Measurements from ENCODE around the gene GRM7.

GRM7 gene

GRCh38 chr3:6860954-6861624 is at the start of gene GRM7:
Gene GRM7, plus strand, starts transcription at chr3:6861115.
- no peaks in the 10 kb centered on the region for H3K36me3 ChIP-seq (ENCODE audit: control insufficient read depth in 2 of 2, insufficient read depth in 1 of 2, low read length in 2 of 2)
- H3K9me3 ChIP-seq (ENCODE audit: control insufficient read depth, insufficient read depth, low read depth, low read length), result no peaks in the 10 kb centered on the region
- no peak for TF ChIP-seq ZNF792 (tag by site-specific recombination; IDR thresholded peaks at IDR 0.05)
- no peak for TF ChIP-seq ZNF747 (tag by site-specific recombination; IDR thresholded peaks at IDR 0.05)
- TF ChIP-seq, protein P1, sequence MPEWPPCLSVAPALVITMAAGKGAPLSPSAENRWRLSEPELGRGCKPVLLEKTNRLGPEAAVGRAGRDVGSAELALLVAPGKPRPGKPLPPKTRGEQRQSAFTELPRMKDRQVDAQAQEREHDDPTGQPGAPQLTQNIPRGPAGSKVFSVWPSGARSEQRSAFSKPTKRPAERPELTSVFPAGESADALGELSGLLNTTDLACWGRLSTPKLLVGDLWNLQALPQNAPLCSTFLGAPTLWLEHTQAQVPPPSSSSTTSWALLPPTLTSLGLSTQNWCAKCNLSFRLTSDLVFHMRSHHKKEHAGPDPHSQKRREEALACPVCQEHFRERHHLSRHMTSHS (tag by site-specific recombination; IDR thresholded peaks at IDR 0.05), result no peak
- TF ChIP-seq OSR2 (tag by site-specific recombination; IDR thresholded peaks at IDR 0.05), result no peak
- TF ChIP-seq, protein P2, sequence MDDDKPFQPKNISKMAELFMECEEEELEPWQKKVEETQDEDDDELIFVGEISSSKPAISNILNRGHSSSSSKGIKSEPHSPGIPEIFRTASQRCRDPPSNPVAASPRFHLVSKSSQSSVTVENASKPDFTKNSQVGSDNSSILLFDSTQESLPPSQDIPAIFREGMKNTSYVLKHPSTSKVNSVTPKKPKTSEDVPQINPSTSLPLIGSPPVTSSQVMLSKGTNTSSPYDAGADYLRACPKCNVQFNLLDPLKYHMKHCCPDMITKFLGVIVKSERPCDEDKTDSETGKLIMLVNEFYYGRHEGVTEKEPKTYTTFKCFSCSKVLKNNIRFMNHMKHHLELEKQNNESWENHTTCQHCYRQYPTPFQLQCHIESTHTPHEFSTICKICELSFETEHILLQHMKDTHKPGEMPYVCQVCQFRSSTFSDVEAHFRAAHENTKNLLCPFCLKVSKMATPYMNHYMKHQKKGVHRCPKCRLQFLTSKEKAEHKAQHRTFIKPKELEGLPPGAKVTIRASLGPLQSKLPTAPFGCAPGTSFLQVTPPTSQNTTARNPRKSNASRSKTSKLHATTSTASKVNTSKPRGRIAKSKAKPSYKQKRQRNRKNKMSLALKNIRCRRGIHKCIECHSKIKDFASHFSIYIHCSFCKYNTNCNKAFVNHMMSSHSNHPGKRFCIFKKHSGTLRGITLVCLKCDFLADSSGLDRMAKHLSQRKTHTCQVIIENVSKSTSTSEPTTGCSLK (tag by site-specific recombination; IDR thresholded peaks at IDR 0.05), result no peak
- TF ChIP-seq ZXDB (tag by site-specific recombination; IDR thresholded peaks at IDR 0.05), result no peak
- TF ChIP-seq ZBTB26 (tag by site-specific recombination; optimal IDR thresholded peaks at IDR 0.05), result no peak
- no peak for TF ChIP-seq ZNF548 (tag by site-specific recombination; IDR thresholded peaks at IDR 0.05)
- no peaks in the 10 kb centered on the region for H3K4me1 ChIP-seq (ENCODE audit: control insufficient read depth, insufficient read depth, low read length)
- peak within 1 kb of the TSS; percentile 45 for H3K4me3 ChIP-seq (ENCODE audit: low read depth, low read length)
- POLR2A ChIA-PET, result no interaction called here
- CTCF ChIA-PET, result no interaction called here
- no peak within 1 kb of the TSS for H3K27ac ChIP-seq (ENCODE audit: extremely low read depth, low read depth, low read length)

DNA sequence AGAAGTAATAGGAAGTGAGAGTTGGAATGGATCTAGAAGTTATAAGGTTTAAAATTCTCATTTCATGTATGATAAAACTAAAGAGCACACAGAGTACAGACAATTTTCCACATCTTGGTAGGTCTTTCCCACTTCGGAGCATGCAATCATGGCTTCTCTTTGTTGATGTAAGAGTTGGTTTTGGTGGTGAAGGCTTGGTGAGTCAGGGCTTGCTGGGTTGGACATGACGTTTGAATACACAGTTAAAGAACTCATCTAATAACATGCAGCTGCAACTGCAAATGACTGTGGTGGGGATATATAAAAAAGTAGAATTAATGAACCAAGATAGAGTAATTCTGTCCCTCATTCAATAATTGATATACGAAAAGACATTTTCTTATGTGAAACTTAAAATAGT is 39.5 kb upstream of the GRM7 start:
- Histone ChIP-seq H3K9me3 (ENCODE audit: control insufficient read depth, insufficient read depth, low read depth, low read length) (no peaks in the 10 kb centered on the region), H3K27ac (ENCODE audit: extremely low read depth, low read depth, low read length) (no peak overlapping the region), H3K4me3 (ENCODE audit: low read depth, low read length) (no peak overlapping the region), H3K4me1 (ENCODE audit: control insufficient read depth, insufficient read depth, low read length) (no peaks in the 10 kb centered on the region), H3K36me3 (ENCODE audit: control insufficient read depth in 2 of 2, insufficient read depth in 1 of 2, low read length in 2 of 2) (no peaks in the 10 kb centered on the region)
- ChIA-PET CTCF (interaction anchor here (0.7 kb wide), 1 partner anchor 425 kb away, joined by 3 read pairs; no protein-coding TSS in a partner anchor), POLR2A (no interaction called here)
- no peak for TF ChIP-seq ZNF513 (tag by site-specific recombination; IDR thresholded peaks at IDR 0.05)
- TF ChIP-seq GLIS2 (tag by site-specific recombination; IDR thresholded peaks at IDR 0.05), result no peak
- no peak for TF ChIP-seq SETDB1 (IDR thresholded peaks at IDR 0.05; ENCODE audit: insufficient read length, low read length)
- no peak for TF ChIP-seq ZNF223 (tag by site-specific recombination; IDR thresholded peaks at IDR 0.05)
- TF ChIP-seq KLF7 (tag by site-specific recombination; IDR thresholded peaks at IDR 0.05; ENCODE audit: borderline replicate concordance), result no peak
- no peak for TF ChIP-seq GLIS1 (tag by site-specific recombination; IDR thresholded peaks at IDR 0.05)
- TF ChIP-seq ZNF26 (tag by site-specific recombination; IDR thresholded peaks at IDR 0.05), result no peak
- no peak for TF ChIP-seq ZNF302 (tag by site-specific recombination; IDR thresholded peaks at IDR 0.05; ENCODE audit: low read depth)
- no peak for TF ChIP-seq ZNF660 (tag by site-specific recombination; IDR thresholded peaks at IDR 0.05)
- TF ChIP-seq ZNF266 (tag by site-specific recombination; IDR thresholded peaks at IDR 0.05; ENCODE audit: low read depth), result no peak
- TF ChIP-seq ZBTB7A (tag by site-specific recombination; IDR thresholded peaks at IDR 0.05; ENCODE audit: low read depth), result no peak
- TF ChIP-seq PRDM1 (tag by site-specific recombination; IDR thresholded peaks at IDR 0.05), result no peak
- TF ChIP-seq ZNF221 (tag by site-specific recombination; IDR thresholded peaks at IDR 0.05; ENCODE audit: borderline replicate concordance), result no peak
- no peak for TF ChIP-seq ZNF157 (tag by site-specific recombination; IDR thresholded peaks at IDR 0.05)
- TF ChIP-seq MEIS1 (CRISPR knock-in tag; IDR thresholded peaks at IDR 0.05; ENCODE audit: borderline replicate concordance), result no peak
- TF ChIP-seq, protein P3, sequence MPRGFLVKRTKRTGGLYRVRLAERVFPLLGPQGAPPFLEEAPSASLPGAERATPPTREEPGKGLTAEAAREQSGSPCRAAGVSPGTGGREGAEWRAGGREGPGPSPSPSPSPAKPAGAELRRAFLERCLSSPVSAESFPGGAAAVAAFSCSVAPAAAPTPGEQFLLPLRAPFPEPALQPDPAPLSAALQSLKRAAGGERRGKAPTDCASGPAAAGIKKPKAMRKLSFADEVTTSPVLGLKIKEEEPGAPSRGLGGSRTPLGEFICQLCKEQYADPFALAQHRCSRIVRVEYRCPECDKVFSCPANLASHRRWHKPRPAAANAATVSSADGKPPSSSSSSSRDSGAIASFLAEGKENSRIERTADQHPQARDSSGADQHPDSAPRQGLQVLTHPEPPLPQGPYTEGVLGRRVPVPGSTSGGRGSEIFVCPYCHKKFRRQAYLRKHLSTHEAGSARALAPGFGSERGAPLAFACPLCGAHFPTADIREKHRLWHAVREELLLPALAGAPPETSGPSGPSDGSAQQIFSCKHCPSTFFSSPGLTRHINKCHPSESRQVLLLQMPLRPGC (tag by site-specific recombination; IDR thresholded peaks at IDR 0.05), result no peak
- TF ChIP-seq ZNF248 (tag by site-specific recombination; IDR thresholded peaks at IDR 0.05), result no peak
- TF ChIP-seq ZNF10 (tag by site-specific recombination; IDR thresholded peaks at IDR 0.05), result no peak
